NCI-H128 (cell line): ENCODE measurements around the gene CDK14.

Experiments
- DNase-seq: peaks from one replicate; lab custom pipeline; 2025; ENCODE audit not compliant: unreplicated experiment; lab: John Stamatoyannopoulos, UW

Gene CDK14

GRCh38 chr7:90835861-90836260, 239.7 kb downstream of the CDK14 start:
- no peak for DNase-seq

DNA sequence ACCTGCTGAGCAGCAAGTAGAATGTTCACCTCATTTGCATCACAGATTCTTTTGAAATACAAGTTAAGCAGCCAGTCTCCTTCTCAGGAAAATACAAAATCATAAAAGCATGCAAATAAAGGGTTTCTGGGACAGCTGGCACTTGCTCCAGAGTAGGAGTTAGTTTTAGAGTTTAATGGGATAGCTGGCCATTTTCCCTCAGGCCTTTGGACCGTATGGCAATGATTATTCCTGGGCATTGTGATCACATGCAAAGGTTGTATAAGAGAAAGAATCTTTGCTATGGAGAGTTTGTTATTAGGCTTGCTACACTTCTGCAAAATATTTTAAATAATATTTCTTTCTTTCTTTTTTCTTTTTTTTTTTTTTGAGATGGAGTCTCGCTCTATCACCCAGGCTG, 240.8 kb downstream of the CDK14 start:
- no peak for DNase-seq

- no peak for DNase-seq
These were observed 242.7 kb downstream of the CDK14 start for GRCh38 chr7:90838799-90839198.

- no peak for DNase-seq
These were observed 243.2 kb downstream of the CDK14 start for GRCh38 chr7:90839316-90839715.

- DNase-seq, result no peak
These were observed 243.7 kb downstream of the CDK14 start for GRCh38 chr7:90839727-90840291.

DNA sequence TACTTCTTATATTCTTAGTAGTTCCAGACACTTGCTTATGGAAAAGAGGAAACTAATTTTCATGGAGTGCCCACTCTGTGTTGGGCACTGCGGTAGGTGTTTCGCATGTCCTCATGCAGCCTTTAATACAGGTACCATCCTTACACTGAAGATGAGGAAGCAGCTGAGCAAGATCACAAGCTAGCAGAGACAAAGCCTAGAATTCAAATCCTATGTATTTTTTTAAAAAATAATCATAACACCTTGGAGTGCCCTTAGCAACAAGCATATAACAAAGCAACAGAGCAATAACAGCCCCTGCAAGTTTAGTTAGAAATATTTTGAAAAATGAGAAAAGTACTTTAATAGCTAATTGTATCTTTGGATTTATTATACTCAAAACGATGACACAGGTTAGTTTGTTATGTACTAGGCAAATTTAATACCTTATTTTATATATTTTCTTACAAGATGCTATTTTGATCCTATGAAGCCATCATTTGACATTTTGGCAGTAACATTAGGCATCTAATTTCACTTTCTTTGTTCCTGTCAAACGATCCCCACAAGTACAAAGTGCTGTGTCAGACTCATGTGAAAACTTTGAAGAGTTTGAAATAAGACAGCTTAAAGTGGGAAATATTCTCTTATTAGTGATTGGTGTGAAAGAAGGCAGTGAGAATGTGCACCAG, 245.8 kb downstream of the CDK14 start:
- no peak for DNase-seq

- no peak for DNase-seq
These were observed 246.3 kb downstream of the CDK14 start for GRCh38 chr7:90842430-90842788.

DNA sequence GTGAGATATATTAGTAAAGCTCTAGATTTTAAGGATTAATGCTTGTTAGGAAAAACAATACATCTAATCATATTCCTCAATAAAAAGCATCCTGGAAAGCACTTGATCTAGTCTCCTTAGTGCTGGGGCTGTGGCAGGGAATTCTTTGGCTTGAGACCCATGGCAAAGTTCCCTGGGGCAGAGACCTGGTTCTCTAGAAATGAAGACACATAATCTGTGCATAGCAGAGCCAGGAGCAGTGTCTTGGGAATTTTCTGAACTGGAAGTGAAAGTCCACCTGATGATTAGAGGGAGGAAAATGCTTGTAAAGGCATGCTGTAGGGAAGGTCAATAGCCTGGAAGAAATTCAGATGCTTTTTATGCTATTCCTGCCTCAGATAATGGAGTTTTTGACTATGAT, 247.4 kb downstream of the CDK14 start:
- no peak for DNase-seq

DNA sequence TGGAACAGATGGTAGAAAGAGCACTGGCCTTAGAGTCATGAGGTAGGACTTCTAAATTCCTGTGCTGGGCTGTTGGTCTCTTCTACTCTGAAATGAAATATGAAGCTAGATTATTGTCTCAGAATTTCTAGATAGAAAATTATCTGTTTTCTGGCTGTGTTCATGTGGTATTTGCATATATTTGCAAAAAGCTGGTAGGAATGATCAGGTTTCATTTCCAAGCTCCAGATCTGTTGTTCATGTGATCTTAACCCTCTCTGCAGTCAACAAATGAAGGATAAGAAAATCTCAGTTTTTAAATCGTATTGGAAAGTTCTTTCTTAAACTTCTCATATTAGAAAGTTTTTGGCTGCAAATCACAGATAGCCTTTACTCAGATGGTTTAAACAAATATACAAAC, 248.3 kb downstream of the CDK14 start:
- DNase-seq, result no peak

GRCh38 chr7:90846192-90846591, 250.1 kb downstream of the CDK14 start:
- no peak for DNase-seq

GRCh38 chr7:90850066-90850465, 253.9 kb downstream of the CDK14 start:
- no peak for DNase-seq

- no peak for DNase-seq
These were observed 254.3 kb downstream of the CDK14 start for GRCh38 chr7:90850471-90850870.

- no peak for DNase-seq
These were observed 257.1 kb downstream of the CDK14 start for GRCh38 chr7:90853205-90853604.

DNA sequence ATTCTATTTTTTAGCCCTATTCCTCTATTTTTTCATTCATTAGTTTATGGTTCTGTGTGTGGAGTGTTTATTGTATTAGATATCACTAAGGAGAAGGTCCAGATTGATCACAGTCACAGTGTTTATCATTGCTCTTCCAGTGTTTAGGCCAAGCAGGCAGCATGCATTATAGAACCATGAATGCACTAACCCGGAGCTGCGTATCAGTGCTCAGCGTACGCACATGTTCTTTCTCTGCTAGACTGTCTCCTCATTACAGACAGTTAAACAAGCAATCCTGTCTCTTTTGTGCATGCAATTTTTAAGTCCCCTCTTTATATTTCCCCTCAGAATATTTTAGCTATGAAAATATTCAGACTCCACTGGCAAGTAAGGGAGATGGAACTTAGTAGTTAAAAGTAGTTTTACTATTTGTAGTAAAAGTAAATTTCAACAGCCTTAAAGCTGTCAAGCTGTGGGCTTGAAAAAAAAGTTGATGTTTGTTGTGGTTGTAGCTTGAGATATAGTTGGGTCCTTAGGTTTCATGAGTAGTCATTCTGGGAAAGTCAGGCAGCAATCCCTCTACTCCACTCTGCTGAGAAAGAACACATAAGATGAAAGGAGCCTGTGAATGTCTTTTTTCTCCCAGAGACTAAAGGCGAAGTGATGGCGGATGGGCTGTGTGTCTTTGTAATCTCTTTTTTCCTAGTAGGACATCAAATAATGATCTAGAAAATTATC, 260.4 kb downstream of the CDK14 start:
- DNase-seq, result no peak

DNA sequence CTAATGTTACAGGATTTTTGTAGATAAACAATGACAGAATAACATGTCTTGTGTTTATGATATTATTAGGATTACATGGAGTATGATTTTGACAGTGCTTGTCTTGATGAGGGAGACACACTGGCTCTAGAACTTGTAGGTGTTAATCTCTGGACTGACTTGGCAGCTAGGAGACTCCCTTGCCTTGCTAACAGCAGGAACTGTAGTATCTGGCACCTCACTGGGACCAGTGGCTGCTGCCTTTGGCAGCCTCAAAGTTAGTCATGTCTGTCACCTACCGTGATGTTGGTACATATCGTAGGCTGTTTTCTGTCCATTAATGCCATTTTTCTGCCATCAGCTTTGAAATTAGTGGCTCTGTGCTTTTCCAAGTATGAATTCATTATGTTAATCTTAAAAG, 261.5 kb downstream of the CDK14 start:
- no peak for DNase-seq

- DNase-seq, result no peak
These were observed 262.4 kb downstream of the CDK14 start for GRCh38 chr7:90858546-90858945.

GRCh38 chr7:90859521-90859920, 263.4 kb downstream of the CDK14 start:
- DNase-seq, result no peak

GRCh38 chr7:90864088-90864487, 268.0 kb downstream of the CDK14 start:
- DNase-seq, result no peak

GRCh38 chr7:90869335-90869734, 273.2 kb downstream of the CDK14 start:
- no peak for DNase-seq

GRCh38 chr7:90876701-90877100, 280.6 kb downstream of the CDK14 start:
- DNase-seq, result no peak

GRCh38 chr7:90877201-90877600, 281.1 kb downstream of the CDK14 start:
- no peak for DNase-seq

DNA sequence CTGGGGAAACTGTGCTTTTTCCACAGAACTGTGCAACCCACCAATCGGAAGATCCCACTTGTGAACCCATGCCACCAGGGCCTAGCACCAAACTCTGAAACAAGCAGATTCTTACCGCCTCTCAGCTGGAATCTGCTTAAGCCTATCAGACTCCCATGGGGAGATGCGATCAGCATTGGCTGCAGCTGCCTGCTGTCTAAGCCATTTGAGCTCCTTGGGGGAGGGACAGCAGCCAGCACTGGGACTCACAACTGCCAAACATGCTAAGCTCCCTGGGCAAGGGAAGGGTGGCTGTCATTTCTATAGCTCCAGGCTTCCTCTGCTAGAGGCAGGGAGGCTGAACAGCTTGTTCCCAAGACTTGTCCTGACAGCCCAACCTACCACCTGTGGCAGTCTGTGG, 283.8 kb downstream of the CDK14 start:
- DNase-seq, result no peak

DNA sequence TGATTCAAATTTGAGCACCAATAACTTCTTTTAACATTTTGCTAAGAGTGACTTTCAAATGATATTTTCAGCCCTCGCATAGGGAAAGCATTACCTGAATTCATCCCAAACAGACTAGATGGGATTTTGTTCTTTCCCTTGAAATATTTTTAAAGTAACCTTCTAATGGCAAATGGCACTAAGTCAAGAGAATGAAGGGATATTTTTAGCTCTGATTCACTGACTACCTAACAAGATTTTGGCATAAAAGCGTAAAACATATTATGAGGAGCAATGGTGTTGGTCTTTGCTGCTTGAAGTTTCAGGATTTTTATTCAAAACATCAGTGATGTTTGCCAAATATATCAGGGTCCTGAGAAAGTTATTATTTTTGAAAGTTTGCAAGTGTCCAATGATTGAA, 290.3 kb downstream of the CDK14 start:
- DNase-seq, result no peak
